Fibroblast of skin of abdomen (primary cell): ENCODE results near the gene WDR43.

Source experiments
- DNase-seq: peaks from one replicate; pipeline ENCODE4 v3.0.0-alpha.2; 2013

WDR43 gene

GRCh38 chr2:28909655-28910353 is 15.3 kb downstream of the WDR43 start:
- DNase-seq, result no peak

GRCh38 chr2:28915939-28916338 is 21.5 kb downstream of the WDR43 start:
- peak; percentile 54 for DNase-seq

DNA sequence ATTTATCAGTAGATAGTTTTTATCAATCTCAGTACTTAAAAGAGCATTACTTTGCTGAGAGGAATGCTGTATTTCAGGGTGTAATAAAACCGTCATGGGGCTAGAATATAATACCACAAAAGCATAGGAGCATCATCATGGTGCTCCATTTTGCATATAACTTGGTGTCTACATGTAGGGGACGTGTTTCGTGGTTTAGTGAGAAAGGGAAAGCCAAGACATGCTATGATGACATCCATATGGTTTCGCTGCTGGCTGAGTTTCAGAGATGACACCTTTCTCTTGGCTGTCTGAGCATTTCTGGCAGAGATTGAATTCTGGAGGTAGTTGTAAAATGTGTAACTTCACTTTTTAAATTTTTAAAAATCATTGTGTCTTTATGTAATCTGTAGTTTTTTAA is 32.4 kb downstream of the WDR43 start:
- DNase-seq, result peak; percentile 43

GRCh38 chr2:28927469-28927868 is 33.0 kb downstream of the WDR43 start:
- DNase-seq, result no peak

GRCh38 chr2:28927878-28928277 is 33.4 kb downstream of the WDR43 start:
- DNase-seq, result peak; percentile 56

- DNase-seq, result no peak
Measured at GRCh38 chr2:28929581-28929980, 35.1 kb downstream of the WDR43 start.

- DNase-seq, result no peak
Measured at GRCh38 chr2:28930205-28930604, 35.7 kb downstream of the WDR43 start.

DNA sequence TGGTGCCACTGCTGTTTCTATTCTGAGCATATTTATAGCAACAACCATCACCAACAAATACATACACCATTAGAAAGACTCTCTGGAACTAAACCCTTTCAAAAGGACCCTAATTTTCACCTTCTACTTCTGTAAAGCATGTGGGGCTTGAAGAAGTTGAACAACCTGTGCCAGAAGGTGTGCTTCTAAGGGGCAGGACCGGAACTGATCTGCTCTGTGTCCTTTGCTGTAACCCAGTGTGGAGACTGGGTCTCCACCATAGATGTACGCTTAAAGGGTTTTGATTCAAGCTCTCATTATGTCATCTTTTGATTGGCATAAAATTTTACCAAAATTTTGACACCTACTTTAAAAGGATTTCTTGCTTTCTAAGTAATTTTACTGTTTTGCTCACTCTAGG is 40.3 kb downstream of the WDR43 start:
- no peak for DNase-seq

DNA sequence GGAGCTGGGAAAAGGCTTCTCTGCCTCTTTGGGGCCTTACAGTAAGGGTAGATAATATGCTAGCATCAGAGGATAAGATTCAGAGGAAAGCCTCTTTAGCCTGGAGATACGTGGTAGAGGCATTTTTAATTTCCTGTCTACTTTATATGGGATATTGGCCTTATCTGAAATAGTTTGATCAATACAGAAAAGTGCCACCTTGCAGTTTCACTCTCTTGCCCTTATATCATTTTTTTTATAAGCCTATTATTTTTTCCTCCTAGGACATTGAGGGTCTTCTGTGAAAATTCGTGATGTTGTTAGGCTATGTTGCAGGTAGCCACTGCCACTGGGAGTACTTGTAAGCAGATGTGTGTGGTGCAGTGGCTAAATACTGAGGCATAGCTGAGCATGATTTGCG is 46.5 kb downstream of the WDR43 start:
- DNase-seq, result no peak

GRCh38 chr2:28944535-28945248 is 50.2 kb downstream of the WDR43 start:
- no peak for DNase-seq

GRCh38 chr2:28948160-28948559 is 53.7 kb downstream of the WDR43 start:
- no peak for DNase-seq

DNA sequence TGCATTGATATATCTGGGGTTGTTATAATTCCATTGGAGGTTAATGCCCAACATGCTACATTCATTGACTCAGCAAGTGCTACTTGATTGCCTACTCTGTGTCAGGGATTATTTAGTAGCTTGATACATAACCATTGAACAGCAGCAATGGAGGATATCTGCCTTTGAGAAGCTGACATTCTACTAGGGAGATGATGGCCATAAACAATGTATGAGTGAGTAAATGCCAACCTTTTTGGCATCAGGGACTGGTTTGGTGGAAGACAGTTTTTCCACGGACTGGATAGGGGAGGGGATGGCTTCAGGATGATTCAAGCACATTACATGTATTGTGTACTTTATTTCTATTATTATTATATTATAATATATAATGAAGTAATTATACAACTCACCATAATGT is 54.7 kb downstream of the WDR43 start:
- no peak for DNase-seq

DNA sequence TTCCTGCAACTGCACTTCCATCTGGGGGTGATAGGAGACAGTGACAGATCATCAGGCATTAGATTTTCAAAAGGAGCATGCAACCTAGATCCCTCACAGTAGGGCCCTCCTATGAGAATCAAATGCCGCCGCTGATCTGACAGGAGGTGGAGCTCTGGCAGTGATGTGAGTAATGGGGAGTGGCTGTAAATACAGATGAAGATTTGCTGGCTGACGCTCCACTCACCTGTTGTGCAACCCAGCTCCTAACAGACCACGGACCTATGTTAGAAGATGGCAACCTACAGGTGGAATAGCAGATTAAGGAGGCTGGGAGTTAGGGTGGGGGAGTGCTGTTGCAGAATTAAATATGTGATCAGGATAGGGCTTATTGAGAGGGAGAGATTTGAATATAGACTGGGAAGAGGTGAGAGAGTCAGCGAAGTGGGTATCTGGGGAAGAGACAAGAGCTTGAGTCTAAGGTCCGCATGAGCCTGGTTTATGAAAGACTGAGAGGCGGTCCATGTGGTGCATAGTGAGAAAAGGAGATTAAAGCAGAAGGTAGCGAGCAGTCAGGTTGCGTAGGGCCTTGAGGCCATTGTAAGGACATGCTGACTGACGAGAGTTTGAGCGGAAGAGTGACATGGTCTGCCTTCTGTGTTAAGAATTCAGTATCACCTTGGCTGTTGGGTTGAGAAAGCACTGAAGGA is 55.3 kb downstream of the WDR43 start:
- no peak for DNase-seq

DNA sequence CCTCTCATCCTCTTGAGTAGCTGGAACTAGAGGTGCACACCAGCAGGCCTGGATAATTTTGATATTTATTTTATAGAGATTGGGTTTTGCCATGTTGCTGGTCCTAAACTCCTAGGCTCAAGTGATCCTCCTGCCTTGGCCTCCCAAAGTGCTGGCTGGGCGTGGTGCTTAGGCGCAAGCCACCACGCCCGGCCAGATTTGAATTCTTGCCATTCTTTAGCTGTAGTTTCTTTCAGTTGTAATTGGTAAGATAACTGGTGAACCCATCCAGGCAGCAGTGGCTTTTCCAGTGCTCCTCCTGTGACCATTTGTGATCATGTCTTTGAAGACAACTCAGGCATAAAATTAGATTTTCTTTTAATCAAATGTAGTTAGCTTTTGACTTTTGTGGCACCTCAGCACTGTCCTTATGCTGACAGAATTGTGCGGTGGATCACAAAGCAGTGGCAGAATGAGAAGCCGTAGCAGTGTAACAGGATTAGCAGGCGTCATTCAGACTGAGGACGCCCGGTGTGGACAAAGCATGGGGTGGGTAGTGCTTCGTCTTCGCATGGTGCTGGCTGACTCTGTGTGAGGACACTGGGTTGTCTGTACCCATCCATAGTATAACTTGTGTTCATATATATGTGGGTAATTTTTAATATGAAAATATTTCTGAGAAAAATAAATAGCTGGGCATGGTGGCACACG is 56.6 kb downstream of the WDR43 start:
- DNase-seq, result no peak

- no peak for DNase-seq
Measured at GRCh38 chr2:28951910-28952835, 57.7 kb downstream of the WDR43 start.

DNA sequence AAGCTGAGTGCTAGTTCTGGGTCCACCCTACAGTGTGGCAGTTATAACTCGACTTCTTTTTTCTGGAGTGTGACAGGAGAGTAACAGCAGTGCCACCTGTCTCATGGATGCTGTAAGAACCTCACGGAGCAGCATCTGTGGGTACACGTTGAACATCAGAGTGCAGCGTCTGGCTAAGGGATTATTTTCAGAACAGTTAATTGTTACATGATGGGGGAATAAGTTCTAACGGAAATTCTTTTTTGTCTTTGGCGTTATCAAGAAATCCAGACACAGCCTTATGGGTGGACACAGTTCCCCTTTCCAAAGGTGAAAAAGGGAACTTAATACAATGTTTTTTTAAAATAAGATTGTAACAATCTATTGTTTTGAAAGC is 58.4 kb downstream of the WDR43 start:
- DNase-seq, result no peak

- DNase-seq, result no peak
Measured at GRCh38 chr2:28955467-28955866, 61.0 kb downstream of the WDR43 start.

DNA sequence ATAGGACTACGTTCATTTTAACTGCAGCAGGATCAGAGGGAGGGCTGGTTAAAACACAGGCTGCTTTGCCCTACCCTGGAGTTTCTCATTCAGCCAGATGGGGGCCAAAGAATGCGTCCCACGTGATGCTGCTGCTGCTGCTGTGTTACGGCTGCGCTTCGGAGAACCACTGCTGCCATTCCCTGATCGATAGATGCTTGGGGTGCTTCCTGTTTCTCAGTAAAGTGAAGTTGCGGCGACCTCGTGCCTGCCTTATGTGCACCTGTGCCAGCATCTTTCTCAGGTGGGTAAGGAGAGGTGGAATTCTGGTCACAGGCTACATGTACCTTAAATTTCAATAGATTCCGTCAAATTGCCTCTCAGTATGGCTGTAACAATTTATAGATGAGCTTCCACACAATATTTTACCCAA is 62.0 kb downstream of the WDR43 start:
- DNase-seq, result peak; percentile 47

DNA sequence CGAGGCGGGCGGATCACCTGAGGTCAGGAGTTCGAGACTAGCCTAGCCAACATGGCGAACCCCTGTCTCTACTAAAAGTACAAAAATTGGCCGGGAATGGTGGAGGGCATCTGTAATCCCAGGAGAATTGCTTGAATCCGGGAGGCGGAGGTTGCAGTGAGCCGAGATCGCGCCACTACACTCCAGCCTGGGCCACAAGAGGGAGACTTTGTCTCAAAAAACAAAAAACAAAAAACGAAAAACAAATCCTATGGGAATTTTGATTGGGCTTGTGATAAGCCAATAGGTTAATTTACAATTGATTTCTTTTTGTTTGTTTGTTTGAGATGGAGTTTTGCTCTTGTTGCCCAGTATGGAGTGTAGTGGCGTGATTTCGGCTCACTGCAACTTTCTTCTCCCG is 62.4 kb downstream of the WDR43 start:
- peak; percentile 20 for DNase-seq

DNA sequence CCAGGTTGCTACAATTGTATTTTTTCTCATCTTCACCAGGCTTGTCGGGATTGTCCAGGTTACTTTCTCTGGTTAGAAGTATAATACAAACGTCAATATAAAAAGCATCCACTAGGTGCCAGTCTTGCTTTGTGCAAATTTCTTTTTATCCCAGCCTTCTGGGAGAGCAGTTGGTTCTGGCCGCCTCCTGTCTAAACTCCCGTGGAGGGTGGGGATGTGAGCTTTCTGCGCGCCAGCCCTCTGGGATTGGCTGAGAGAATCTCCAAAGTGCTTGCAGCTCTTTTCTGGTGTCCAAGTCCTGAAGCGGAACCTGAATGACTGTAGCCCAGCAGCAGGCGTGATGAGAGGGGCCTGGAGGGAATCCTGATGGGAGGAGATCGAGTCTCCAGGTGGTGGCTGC is 64.2 kb downstream of the WDR43 start:
- peak; percentile 74 for DNase-seq

DNA sequence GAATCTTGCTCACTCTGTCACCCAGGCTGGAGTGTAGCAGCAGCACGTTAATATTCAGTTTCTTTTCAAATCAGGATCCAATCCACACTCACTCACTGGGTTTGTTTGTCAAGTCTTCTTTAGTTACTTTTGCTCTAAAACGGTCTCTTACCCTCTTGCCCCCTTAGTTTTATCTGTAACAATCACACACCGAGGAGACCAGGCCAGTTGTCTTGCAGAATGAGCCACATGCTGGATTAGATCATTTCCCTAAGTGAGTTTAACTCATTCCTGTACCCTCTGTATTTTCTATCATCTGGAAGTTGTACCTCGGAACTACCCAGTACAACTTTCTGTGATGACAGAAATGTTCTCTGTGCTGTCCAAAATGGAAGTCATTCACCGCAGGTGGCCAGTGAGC is 65.9 kb downstream of the WDR43 start:
- no peak for DNase-seq

- DNase-seq, result no peak
Measured at GRCh38 chr2:28962505-28962904, 68.0 kb downstream of the WDR43 start.
